A549 (cell line): ENCODE data around the gene TMEM217. TPM values are rescaled to one million over a fixed set of nuclear protein-coding genes. Genes with fewer than 3 reads are reported as not detected.

Experiments used
- ATAC-seq, 2 experiments: fragments of 200-7000 bp in 1 of 2; fragments of >200 bp in 1 of 2; cut with Nextera tagmentation in 1 of 2; cut with Tn5 transposase in 1 of 2; 3 replicates each; pipeline versions ENCODE4 v1.8.0 to v1.9.1; 2018 to 2020; ENCODE audit warnings: mild to moderate bottlenecking in 1 of 2, moderate library complexity in 1 of 2
- CTCF ChIA-PET: fragments of 300-600 bp; sonication (Branson Sonifier 250); formaldehyde crosslinking; extraction: SDS; loops from one replicate; lab custom pipeline; 2021; ENCODE audit warnings: antibody characterized with exemption, inconsistent platforms; lab: Yijun Ruan, JAX
- POLR2A ChIA-PET: fragments of 350-600 bp; formaldehyde crosslinking; extraction: SDS; loops from one replicate; lab custom pipeline; 2021; ENCODE audit warnings: antibody characterized with exemption, inconsistent platforms; lab: Yijun Ruan, JAX
- DNase-seq, 2 experiments: peaks; one replicate each; pipeline versions ENCODE4 v3.0.0 to v3.0.0-alpha.2; 2011 to 2016; ENCODE audit warnings: low read depth in 1 of 2, low spot score in 1 of 2
- FAIRE-seq: peaks from 2 replicates; lab custom pipeline; 2011; peaks lifted over from hg19 to GRCh38; lab: Jason Lieb, UNC
- H3K27ac ChIP-seq, 2 experiments: fragments of >200 bp; sonication (Bioruptor Twin); formaldehyde crosslinking; 3 replicates each; pipeline ENCODE4 v1.5.1; 2016 to 2017
- H3K4me1 ChIP-seq: fragments of >200 bp; sonication (Bioruptor Twin); formaldehyde crosslinking; 3 replicates; pipeline ENCODE4 v1.6.1; 2016
- H3K4me2 ChIP-seq: fragments of >200 bp; sonication (Bioruptor Twin); formaldehyde crosslinking; 3 replicates; pipeline ENCODE4 v1.6.1; 2016
- H3K4me3 ChIP-seq: fragments of >200 bp; sonication (Bioruptor Twin); formaldehyde crosslinking; 3 replicates; pipeline ENCODE4 v1.5.1; 2016
- H3K9me3 ChIP-seq: fragments of >200 bp; sonication (Bioruptor Twin); formaldehyde crosslinking; 3 replicates; pipeline ENCODE4 v1.6.1; 2016
- FOSB ChIP-seq: fragments of 250-450 bp; sonication (Bioruptor Pico); IDR thresholded peaks from 2 replicates; pipeline ENCODE4 v1.5.0; 2020; ENCODE audit warnings: mild to moderate bottlenecking, moderate library complexity
- FOSL2 ChIP-seq, 2 experiments: fragments of 450-650 bp in 1 of 2; fragments of >200 bp in 1 of 2; sonication (Bioruptor Twin) in 1 of 2; formaldehyde crosslinking; IDR thresholded peaks; 2 replicates each; pipeline versions ENCODE4 v1.5.0 to v1.6.1; 2016 to 2020; ENCODE audit warnings: mild to moderate bottlenecking in 1 of 2, moderate library complexity in 1 of 2
- HEYL ChIP-seq: fragments of 250-450 bp; sonication (Bioruptor Pico); IDR thresholded peaks from 2 replicates; pipeline ENCODE4 v1.8.0; 2021; ENCODE audit warnings: mild to moderate bottlenecking, moderate library complexity
- HOXB13 ChIP-seq: fragments of 250-450 bp; sonication (Bioruptor Pico); IDR thresholded peaks from 2 replicates; pipeline ENCODE4 v1.5.0; 2020; ENCODE audit warnings: low read depth, mild to moderate bottlenecking, moderate library complexity
- JUN ChIP-seq, 2 experiments: fragments of >200 bp; sonication (Bioruptor Twin); formaldehyde crosslinking; IDR thresholded peaks; 2 replicates in 1 of 2; 3 replicates in 1 of 2; pipeline ENCODE4 v1.6.1; 2016 to 2017
- KDM1A ChIP-seq: fragments of 200-600 bp; sonication (generic); IDR thresholded peaks from 2 replicates; pipeline ENCODE4 v1.6.1; 2016; ENCODE audit warnings: low read depth, mild to moderate bottlenecking
- PHF8 ChIP-seq: fragments of 200-600 bp; sonication (generic); IDR thresholded peaks from 2 replicates; pipeline ENCODE4 v1.6.1; 2016; ENCODE audit warnings: low read depth, mild to moderate bottlenecking, antibody characterized with exemption, moderate library complexity, borderline replicate concordance
- TP53 ChIP-seq: fragments of 250-450 bp; sonication (Bioruptor Pico); IDR thresholded peaks from 2 replicates; pipeline ENCODE4 v1.5.0; 2021; ENCODE audit warnings: mild to moderate bottlenecking, moderate library complexity
- WGBS: methylation state at CpG from one replicate; pipeline ENCODE4 v1.1.6; 2017; ENCODE audit errors: missing lambda C conversion rate; 5-methylcytosine and 5-hydroxymethylcytosine counted together
- polyA plus RNA-seq, 4 experiments: library from polyadenylated mRNA; depleted of rRNA in 3 of 4; stranded (reverse); fragments of >200 nt; fragmentation: RNase III in 1 of 4; extraction: RNeasy Plus Mini Kit Qiagen cat#74134 plus additional on column Dnase treatment in 1 of 4; gene quantifications; 2 replicates in 3 of 4; 3 replicates in 1 of 4; pipeline ENCODE4 v1.2.3, GENCODE V29; 2011 to 2017
- small RNA-seq, 6 experiments: library from RNA; depleted of rRNA; stranded (forward); fragments of <200 nt; gene quantifications; one replicate each; pipeline ENCODE3, GENCODE V24; 2012

Gene TMEM217
- polyA plus RNA-seq, 2 of the 4 experiments (the other 2 are of a cell fraction), result 0.59 to 1.6 TPM

DNA sequence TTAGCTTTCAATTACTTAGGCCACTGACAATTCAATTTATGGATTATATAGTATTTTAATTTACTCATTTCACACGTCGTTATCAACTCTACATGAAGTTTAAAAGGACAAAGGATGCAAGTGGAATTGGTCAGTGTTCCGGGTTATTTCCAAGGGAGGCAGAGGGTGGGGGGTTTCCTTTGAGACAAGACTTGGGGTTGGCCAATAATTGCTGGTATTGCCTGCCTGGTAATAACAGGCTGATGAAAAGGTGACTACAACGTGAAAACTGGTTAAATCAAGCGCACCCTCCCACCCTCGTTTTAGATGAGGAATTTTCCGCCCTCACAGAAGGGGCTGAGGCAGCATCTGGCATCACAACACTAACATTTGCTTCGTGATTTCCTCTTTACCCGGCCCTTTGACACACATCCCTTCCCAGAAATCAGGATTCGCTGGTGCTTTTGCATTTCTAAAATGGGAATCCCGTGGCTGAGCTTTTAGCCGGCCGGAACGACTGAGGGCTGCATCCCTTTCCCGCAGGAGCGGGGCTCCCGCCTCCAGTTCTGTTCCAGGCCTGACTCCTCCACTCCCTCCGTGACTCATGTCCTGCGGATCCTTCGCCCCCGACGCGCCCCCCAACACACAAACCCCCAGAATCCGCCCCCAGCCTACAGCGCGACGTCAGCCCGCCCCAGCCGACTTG lies 89.0 kb downstream of the TMEM217 start:
- Histone ChIP-seq H3K4me2 (peak overlapping the region; percentile 93), H3K4me1 (peaks cover 21% of the 10 kb centered on the region)
- ATAC-seq, result peak; percentile 32 to 41
- DNase-seq, result peak in 1 of 2 experiments; percentile 63
- no peak for FAIRE-seq
- POLR2A ChIA-PET, result interaction anchor here (0.6 to 4.0 kb wide), 12 partner anchors 8 to 131 kb away, joined by 3 to 32 read pairs (median 4); no protein-coding TSS in a partner anchor
- TF ChIP-seq HOXB13 (CRISPR knock-in tag) (no peak), PHF8 (no peak), FOSL2 (IDR thresholded peaks at IDR 0.05) (no peak), FOSL2 (CRISPR knock-in tag; IDR thresholded peaks at IDR 0.05) (peak; percentile 39), TP53 (CRISPR knock-in tag) (no peak)
- TF ChIP-seq, all 56 proteins: peak for 1
- H3K27ac ChIP-seq, result peak overlapping the region; percentile 85 to 88
- H3K9me3 ChIP-seq, result no peaks in the 10 kb centered on the region
- CTCF ChIA-PET, result interaction anchor here (0.7 to 18.4 kb wide), 9 partner anchors 18 to 151 kb away, joined by 3 to 449 read pairs (median 4); no protein-coding TSS in a partner anchor
- peak overlapping the region; percentile 62 for H3K4me3 ChIP-seq
- 16% methylated on average over 17 of the region's 29 CpGs for WGBS

DNA sequence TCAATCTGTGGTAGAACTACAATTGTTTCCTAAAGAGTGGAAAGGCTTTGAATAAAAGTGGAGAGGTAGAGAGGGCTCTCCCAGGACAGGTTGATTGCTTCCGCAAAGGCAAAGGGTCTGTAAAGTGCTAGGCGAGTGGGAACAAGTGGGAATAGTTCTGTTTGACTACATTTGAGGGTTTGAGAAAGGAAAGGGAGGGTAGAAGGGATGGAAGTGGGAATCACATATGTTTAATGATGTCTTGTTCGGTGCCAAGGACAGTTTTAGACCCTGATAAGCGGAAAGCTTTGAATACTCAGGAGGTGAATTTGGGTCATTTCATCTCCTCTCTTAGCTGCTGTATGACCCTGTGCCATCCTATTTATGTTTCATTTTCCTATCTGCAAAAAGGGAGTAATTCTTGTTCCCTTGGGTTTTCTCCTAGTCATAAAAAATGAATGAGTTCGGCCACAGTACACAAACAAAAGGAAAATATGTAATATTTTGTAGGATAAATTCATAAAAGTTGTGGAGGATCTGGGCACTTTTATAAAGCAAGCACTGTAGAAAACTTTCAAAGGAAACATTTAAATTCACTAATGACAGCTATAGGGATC lies 89.7 kb downstream of the TMEM217 start:
- Histone ChIP-seq H3K9me3 (no peaks in the 10 kb centered on the region), H3K4me1 (peaks cover 20% of the 10 kb centered on the region), H3K27ac (peak overlapping the region in 1 of 2 experiments; percentile 60; a peak in 3 of 6 replicates), H3K4me2 (peak overlapping the region; percentile 93), H3K4me3 (no peak overlapping the region)
- ATAC-seq (no peak), FAIRE-seq (no peak), DNase-seq (no peak)
- TF ChIP-seq KDM1A, result no peak
- TF ChIP-seq HEYL, result no peak
- TF ChIP-seq FOSB (CRISPR knock-in tag), result no peak
- 89% methylated on average over 5 of the region's 5 CpGs for WGBS
- ChIA-PET POLR2A (interaction anchor here (2.4 to 4.0 kb wide), 2 partner anchors 31 to 66 kb away, joined by 24 to 32 read pairs; no protein-coding TSS in a partner anchor), CTCF (interaction anchor here (0.9 to 18.4 kb wide), 6 partner anchors 27 to 150 kb away, joined by 3 to 449 read pairs (median 4); no protein-coding TSS in a partner anchor)

DNA sequence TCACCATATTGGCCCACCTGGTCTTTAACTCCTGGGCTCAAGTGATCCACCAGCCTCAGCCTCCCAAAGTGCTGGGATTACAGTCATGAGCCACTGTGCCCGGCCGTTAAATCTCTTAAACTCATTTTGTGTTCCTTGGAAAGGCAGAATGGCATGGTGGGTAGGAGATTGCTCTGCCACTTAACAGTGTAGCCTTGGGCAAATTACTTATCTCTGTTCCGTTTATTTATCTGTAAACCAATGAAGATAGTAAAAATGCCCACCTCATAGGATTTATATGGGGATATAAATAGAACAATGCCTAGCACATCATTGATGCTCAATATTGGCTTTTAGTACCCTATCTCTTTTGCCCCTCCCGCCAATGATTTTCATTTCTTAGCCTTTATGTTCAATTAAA lies 95.2 kb downstream of the TMEM217 start:
- POLR2A ChIA-PET, result no interaction called here
- H3K27ac ChIP-seq, result peak overlapping the region in 1 of 2 experiments; percentile 39; a peak in 1 of 6 replicates
- H3K4me1 ChIP-seq, result peaks cover 12% of the 10 kb centered on the region
- DNase-seq (no peak), FAIRE-seq (no peak), ATAC-seq (no peak)
- WGBS, result 86% methylated on average over 4 of the region's 4 CpGs
- H3K4me2 ChIP-seq, result no peak overlapping the region
- CTCF ChIA-PET, result interaction anchor here (1.6 kb wide), 1 partner anchor 24 kb away, joined by 3 read pairs; no protein-coding TSS in a partner anchor
- TF ChIP-seq JUN (IDR thresholded peaks at IDR 0.05), result no peak
- no peaks in the 10 kb centered on the region for H3K9me3 ChIP-seq
- no peak overlapping the region for H3K4me3 ChIP-seq

Small RNA genes within 50 kb of the gene (small RNA-seq; reads per million reads assigned to genes)
- gene AL096712.1, result 0 reads per million in 6 experiments

Other genes with a start within 250 kb of the TMEM217 start
- 19.0 and 21.9 TPM in 2 replicates for gene PIM1, start 88.0 kb downstream of the TMEM217 start, polyA plus RNA-seq (2011; rRNA removed)
- gene PIM1, start 88.0 kb downstream of the TMEM217 start, polyA plus RNA-seq (2017; fragmentation: RNase III; extraction: RNeasy Plus Mini Kit Qiagen cat#74134 plus additional on column Dnase treatment), result 12.3 to 16.6 TPM (median 15.4 TPM) in 3 replicates
- gene TBC1D22B, start 372 bp downstream of the TMEM217 start, polyA plus RNA-seq (2011; rRNA removed), result 5.7 and 7.3 TPM in 2 replicates
- gene TBC1D22B, start 372 bp downstream of the TMEM217 start, polyA plus RNA-seq (2017; fragmentation: RNase III; extraction: RNeasy Plus Mini Kit Qiagen cat#74134 plus additional on column Dnase treatment), result 5.7 to 6.6 TPM (median 6.4 TPM) in 3 replicates
- 16.6 and 21.4 TPM in 2 replicates for gene RNF8, start 95.8 kb upstream of the TMEM217 start, polyA plus RNA-seq (2011; rRNA removed)
- gene RNF8, start 95.8 kb upstream of the TMEM217 start, polyA plus RNA-seq (2017; fragmentation: RNase III; extraction: RNeasy Plus Mini Kit Qiagen cat#74134 plus additional on column Dnase treatment), result 19.6 to 22.0 TPM (median 21.1 TPM) in 3 replicates
- gene CMTR1, start 175.1 kb upstream of the TMEM217 start, polyA plus RNA-seq (2011; rRNA removed), result 17.0 and 18.9 TPM in 2 replicates
- gene CMTR1, start 175.1 kb upstream of the TMEM217 start, polyA plus RNA-seq (2017; fragmentation: RNase III; extraction: RNeasy Plus Mini Kit Qiagen cat#74134 plus additional on column Dnase treatment), result 17.8 to 19.6 TPM (median 17.8 TPM) in 3 replicates
- gene CCDC167, start 241.7 kb upstream of the TMEM217 start, polyA plus RNA-seq (2011; rRNA removed), result 35.1 and 48.2 TPM in 2 replicates
- 37.5 to 41.9 TPM (median 39.1 TPM) in 3 replicates for gene CCDC167, start 241.7 kb upstream of the TMEM217 start, polyA plus RNA-seq (2017; fragmentation: RNase III; extraction: RNeasy Plus Mini Kit Qiagen cat#74134 plus additional on column Dnase treatment)